Nephron (organoid): ENCODE results near the gene FBXL22.
A peak's percentile ranks its signal among the peaks of the same experiment; 100 is the strongest.

Experiments
- H3K27ac Mint-ChIP-seq, 3 experiments: 2 replicates each; pipeline ENCODE4 v1.8.0; 2020; ENCODE audit warnings: mixed read lengths in 3 of 3, mild to moderate bottlenecking in 2 of 3, moderate library complexity in 1 of 3
- H3K27me3 Mint-ChIP-seq: 2 replicates; pipeline ENCODE4 v1.8.0; 2021; ENCODE audit warnings: low read depth, mild to moderate bottlenecking, moderate library complexity, mixed read lengths
- H3K36me3 Mint-ChIP-seq: 2 replicates; pipeline ENCODE4 v1.8.0; 2020; ENCODE audit warnings: low read depth, mixed read lengths
- H3K4me1 Mint-ChIP-seq: 2 replicates; pipeline ENCODE4 v1.8.0; 2020; ENCODE audit warnings: mixed read lengths
- H3K4me3 Mint-ChIP-seq, 3 experiments: 2 replicates each; pipeline ENCODE4 v1.8.0; 2020; ENCODE audit warnings: mild to moderate bottlenecking in 3 of 3, mixed read lengths in 3 of 3, moderate library complexity in 2 of 3
- H3K9me3 Mint-ChIP-seq: 2 replicates; pipeline ENCODE4 v1.8.0; 2020; ENCODE audit warnings: mixed read lengths
- TF ChIP-seq, protein P1 (sequence below), 3 experiments: fragments of 200-600 bp; sonication (generic); IDR thresholded peaks; one replicate each; pipeline ENCODE4 v1.5.0; 2021; ENCODE audit warnings: antibody characterized with exemption in 3 of 3; ENCODE audit not compliant: unreplicated experiment in 3 of 3

Gene FBXL22

DNA sequence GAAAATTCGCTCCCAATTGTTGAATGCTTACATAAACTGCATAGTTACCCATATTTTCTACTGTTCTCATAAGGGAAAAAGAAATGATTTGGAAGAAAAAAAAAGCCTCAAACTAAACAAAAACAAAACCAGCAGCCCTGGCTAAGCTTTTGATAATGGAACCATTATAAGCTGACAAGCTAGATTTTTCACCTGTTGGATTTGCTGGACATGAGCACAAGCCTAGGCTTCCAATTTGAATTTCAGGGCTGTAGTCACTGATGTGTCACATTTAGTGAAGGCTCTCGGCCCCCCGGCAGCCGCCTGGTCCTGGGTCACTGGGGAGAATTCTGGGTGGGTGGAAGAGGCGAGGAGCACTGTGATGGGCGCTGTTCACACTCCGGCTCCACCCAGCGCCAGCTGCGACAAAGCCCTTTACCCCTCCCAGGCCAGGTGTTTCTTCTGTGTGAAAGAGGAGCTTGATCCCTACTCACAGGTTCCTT lies 4.6 kb downstream of the FBXL22 start:
- Mint-ChIP-seq H3K36me3 (peaks cover 9% of the 10 kb centered on the region), H3K27me3 (peaks cover 13% of the 10 kb centered on the region), H3K9me3 (no peaks in the 10 kb centered on the region), H3K4me1 (peaks cover 45% of the 10 kb centered on the region), H3K4me3 (peak overlapping the region; percentile 88 to 94 (median 94)), H3K27ac (peak overlapping the region; percentile 57 to 82 (median 70))
- TF ChIP-seq, protein P1, sequence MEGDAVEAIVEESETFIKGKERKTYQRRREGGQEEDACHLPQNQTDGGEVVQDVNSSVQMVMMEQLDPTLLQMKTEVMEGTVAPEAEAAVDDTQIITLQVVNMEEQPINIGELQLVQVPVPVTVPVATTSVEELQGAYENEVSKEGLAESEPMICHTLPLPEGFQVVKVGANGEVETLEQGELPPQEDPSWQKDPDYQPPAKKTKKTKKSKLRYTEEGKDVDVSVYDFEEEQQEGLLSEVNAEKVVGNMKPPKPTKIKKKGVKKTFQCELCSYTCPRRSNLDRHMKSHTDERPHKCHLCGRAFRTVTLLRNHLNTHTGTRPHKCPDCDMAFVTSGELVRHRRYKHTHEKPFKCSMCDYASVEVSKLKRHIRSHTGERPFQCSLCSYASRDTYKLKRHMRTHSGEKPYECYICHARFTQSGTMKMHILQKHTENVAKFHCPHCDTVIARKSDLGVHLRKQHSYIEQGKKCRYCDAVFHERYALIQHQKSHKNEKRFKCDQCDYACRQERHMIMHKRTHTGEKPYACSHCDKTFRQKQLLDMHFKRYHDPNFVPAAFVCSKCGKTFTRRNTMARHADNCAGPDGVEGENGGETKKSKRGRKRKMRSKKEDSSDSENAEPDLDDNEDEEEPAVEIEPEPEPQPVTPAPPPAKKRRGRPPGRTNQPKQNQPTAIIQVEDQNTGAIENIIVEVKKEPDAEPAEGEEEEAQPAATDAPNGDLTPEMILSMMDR (IDR thresholded peaks at IDR 0.05; ENCODE audit: unreplicated experiment in 3 of 3): no peak

DNA sequence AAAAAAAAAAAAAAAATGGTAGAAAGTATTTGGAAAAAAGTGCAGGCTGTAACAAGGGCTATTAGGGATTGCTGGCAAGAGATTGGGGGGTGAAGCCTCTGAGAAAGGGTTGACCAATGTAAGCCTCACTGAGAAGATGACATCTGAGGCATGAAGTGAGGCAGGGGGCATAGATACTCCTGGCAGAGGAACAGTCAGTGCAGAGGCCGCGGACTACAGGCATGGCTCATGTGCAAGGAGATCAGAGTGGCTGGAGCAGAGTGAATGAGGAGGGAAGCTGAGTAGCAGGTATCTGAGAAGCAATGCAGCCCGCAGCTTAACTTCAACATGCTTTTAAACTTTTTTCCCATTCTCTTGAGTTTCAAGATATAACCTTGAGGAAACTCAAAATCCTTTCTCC lies 5.4 kb downstream of the FBXL22 start:
- TF ChIP-seq, protein P1 (IDR thresholded peaks at IDR 0.05; ENCODE audit: unreplicated experiment in 3 of 3): no peak
- Mint-ChIP-seq H3K4me3 (peak overlapping the region; percentile 57 to 81 (median 67)), H3K4me1 (peaks cover 37% of the 10 kb centered on the region), H3K27me3 (peaks cover 17% of the 10 kb centered on the region), H3K36me3 (peaks cover 13% of the 10 kb centered on the region), H3K9me3 (no peaks in the 10 kb centered on the region), H3K27ac (peak overlapping the region in 2 of 3 experiments; percentile 6 to 36)

DNA sequence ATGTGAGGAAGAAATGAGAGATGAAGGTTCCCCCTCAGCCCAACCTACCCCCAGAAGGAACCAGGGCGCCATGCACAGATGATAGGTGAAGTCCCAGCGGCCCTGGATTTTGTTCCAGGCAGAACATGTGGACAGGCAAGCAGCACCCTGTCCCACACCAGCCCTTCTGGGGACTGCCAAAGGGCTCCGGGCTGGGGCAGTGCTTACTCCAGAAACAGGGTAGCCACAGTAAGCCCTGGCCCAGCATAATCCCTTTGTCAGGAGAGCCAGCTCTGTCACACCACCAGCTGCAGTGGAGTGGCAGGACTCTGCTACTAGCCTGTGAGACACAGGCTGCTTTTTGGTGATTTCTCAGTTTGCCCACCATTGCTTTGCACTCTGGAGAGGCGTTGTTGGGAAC lies 6.3 kb downstream of the FBXL22 start:
- no peak overlapping the region for H3K27ac Mint-ChIP-seq
- no peaks in the 10 kb centered on the region for H3K9me3 Mint-ChIP-seq
- TF ChIP-seq, protein P1 (IDR thresholded peaks at IDR 0.05; ENCODE audit: unreplicated experiment in 3 of 3): no peak
- peaks cover 17% of the 10 kb centered on the region for H3K27me3 Mint-ChIP-seq
- peak overlapping the region in 2 of 3 experiments; percentile 57 to 67 for H3K4me3 Mint-ChIP-seq
- peaks cover 20% of the 10 kb centered on the region for H3K36me3 Mint-ChIP-seq
- H3K4me1 Mint-ChIP-seq: peaks cover 30% of the 10 kb centered on the region

DNA sequence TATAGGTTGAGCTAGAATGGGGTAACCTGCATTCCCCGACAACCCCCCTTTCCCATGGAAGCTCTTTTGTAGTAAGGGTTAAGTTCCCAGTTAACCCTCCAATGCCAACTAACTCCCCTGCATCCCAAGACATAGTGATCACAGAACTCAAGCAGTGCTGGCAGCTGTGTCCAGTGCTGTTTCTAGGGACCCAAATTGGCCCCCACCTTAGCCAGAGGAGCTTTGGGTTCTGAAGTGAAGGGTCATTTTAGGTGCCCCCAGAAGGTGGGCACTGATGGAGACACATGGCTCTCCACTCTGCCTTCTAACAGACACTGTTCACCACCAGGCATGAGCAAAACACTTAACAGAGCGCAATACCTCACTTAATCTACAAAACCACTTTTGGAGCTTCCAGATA lies 7.1 kb downstream of the FBXL22 start:
- Mint-ChIP-seq H3K27ac (no peak overlapping the region), H3K4me3 (peak overlapping the region in 2 of 3 experiments; percentile 42 to 50), H3K27me3 (peaks cover 17% of the 10 kb centered on the region), H3K36me3 (peaks cover 27% of the 10 kb centered on the region), H3K9me3 (no peaks in the 10 kb centered on the region), H3K4me1 (peaks cover 29% of the 10 kb centered on the region)
- TF ChIP-seq, protein P1 (IDR thresholded peaks at IDR 0.05; ENCODE audit: unreplicated experiment in 3 of 3): no peak

DNA sequence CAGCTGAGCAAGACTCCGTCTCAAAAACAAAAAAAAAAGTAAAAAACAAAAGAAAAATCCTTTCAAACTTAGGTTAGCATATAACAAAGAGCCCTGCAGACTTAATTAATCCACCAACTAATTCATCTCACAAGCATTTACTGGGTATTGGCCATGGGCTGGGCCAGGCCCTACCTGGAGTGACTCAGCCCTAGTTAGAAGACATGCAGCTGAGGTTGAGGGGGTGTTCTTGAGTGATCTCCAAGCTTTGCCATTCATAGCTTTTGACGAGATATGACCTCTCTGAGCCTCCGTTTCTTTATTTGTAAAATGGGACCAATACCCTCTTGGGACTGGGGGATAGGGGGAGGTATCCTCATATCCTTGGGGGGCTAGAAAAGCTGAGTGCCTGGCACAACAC lies 7.8 kb downstream of the FBXL22 start:
- peaks cover 17% of the 10 kb centered on the region for H3K27me3 Mint-ChIP-seq

DNA sequence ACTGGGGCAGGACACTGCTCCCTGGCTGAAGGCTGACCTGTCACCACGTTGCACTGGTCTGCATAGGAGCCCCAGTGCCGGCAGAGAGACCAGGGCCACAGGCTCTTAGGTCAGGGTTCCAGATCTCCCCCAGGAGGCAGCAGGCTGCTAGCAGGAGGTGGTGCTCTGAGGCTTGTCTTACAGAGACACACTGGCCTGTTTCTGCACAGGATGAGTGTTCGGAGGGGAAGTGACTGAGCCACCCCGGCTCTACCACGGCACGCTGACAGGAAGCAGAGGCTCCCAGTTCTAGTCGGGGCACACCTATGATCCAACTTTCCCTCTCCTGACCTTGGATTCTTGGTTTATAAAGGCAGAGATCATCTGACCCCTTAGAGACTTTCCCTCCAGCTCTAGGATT lies 8.6 kb downstream of the FBXL22 start:
- Mint-ChIP-seq H3K4me3 (no peak overlapping the region), H3K9me3 (no peaks in the 10 kb centered on the region), H3K36me3 (peaks cover 32% of the 10 kb centered on the region), H3K27me3 (peaks cover 17% of the 10 kb centered on the region), H3K27ac (no peak overlapping the region), H3K4me1 (peaks cover 36% of the 10 kb centered on the region)
- TF ChIP-seq, protein P1 (IDR thresholded peaks at IDR 0.05; ENCODE audit: unreplicated experiment in 3 of 3): no peak

More for the DNA sequence above, 7.8 kb downstream of the FBXL22 start:
- peaks cover 28% of the 10 kb centered on the region for H3K36me3 Mint-ChIP-seq
- no peak overlapping the region for H3K27ac Mint-ChIP-seq
- H3K4me3 Mint-ChIP-seq: no peak overlapping the region
- peaks cover 30% of the 10 kb centered on the region for H3K4me1 Mint-ChIP-seq
- TF ChIP-seq, protein P1 (IDR thresholded peaks at IDR 0.05; ENCODE audit: unreplicated experiment in 3 of 3): no peak
- no peaks in the 10 kb centered on the region for H3K9me3 Mint-ChIP-seq
